Adrenal gland (tissue), 19 donors: ENCODE data around the gene OR13C5. TPM values are rescaled to one million over a fixed set of nuclear protein-coding genes. Genes with fewer than 3 reads are reported as not detected.
"Not testable (repeated sequence)": the region's sequence is repeated elsewhere in the genome, so short reads cannot be mapped to it uniquely, and the experiment has no call there.

Source experiments
- DNase-seq, 7 donors: peaks; one replicate each; pipeline ENCODE4 v3.0.0-alpha.2; 2019 to 2020
- H3K27ac ChIP-seq, 5 donors: fragments of 200-600 bp; sonication (generic) in 4 of 5; 1 replicate in 3 of 5; 2 replicates in 2 of 5; pipeline versions ENCODE4 v1.5.1 to v1.8.0; 2016 to 2020; ENCODE audit warnings: mild to moderate bottlenecking in 1 of 5
- H3K27me3 ChIP-seq: fragments of 200-600 bp; 2 replicates; pipeline ENCODE4 v1.8.0; 2021
- H3K36me3 ChIP-seq, 2 donors: fragments of 200-600 bp; replicated peaks in 1 of 2; 1 replicate in 1 of 2; 2 replicates in 1 of 2; pipeline versions ENCODE4 v1.5.1 to v1.8.0; 2018 to 2022
- H3K4me1 ChIP-seq, 2 donors: fragments of 200-600 bp; replicated peaks in 1 of 2; 1 replicate in 1 of 2; 2 replicates in 1 of 2; pipeline versions ENCODE4 v1.5.1 to v1.8.0; 2018 to 2021
- H3K4me3 ChIP-seq, 4 donors: fragments of 200-600 bp; sonication (generic) in 3 of 4; one replicate each; pipeline ENCODE4 v1.5.1; 2016 to 2018
- H3K9me3 ChIP-seq, 3 donors: fragments of 200-600 bp; sonication (generic) in 1 of 3; replicated peaks in 1 of 3; 1 replicate in 2 of 3; 2 replicates in 1 of 3; pipeline versions ENCODE4 v1.5.1 to v1.8.0; 2016 to 2021
- CTCF ChIP-seq, 6 experiments: fragments of 450-650 bp in 4 of 6; fragments of 200-600 bp in 2 of 6; sonication (generic) in 1 of 6; IDR thresholded peaks; 1 replicate in 5 of 6; 2 replicates in 1 of 6; pipeline versions ENCODE4 v1.5.1 to v1.8.0; 2016 to 2021; ENCODE audit warnings: antibody characterized with exemption in 6 of 6, mild to moderate bottlenecking in 2 of 6, moderate library complexity in 1 of 6
- POLR2A ChIP-seq, 2 donors: fragments of 450-650 bp; IDR thresholded peaks; one replicate each; pipeline ENCODE4 v1.6.1; 2017; ENCODE audit warnings: antibody characterized with exemption in 2 of 2, mild to moderate bottlenecking in 2 of 2, moderate library complexity in 1 of 2
- WGBS, 4 donors: extraction: QIAGEN DNeasy Blood & Tissue Kit in 2 of 4; methylation state at CpG; one replicate each; pipeline versions ENCODE4 v1.1.5 to v1.1.7; 2013 to 2017; 5-methylcytosine and 5-hydroxymethylcytosine counted together
- intact Hi-C, 2 donors: fragments of 100-400 bp; cut with DNase I; formaldehyde crosslinking; loops; one replicate each; pipeline versions ENCODE4 v1.14.1 to v1.15.0; 2022 to 2023
- long read RNA-seq, 10 donors: library from polyadenylated mRNA in 3 of 10; unstranded in 2 of 10; stranded (forward) in 1 of 10; transcript quantifications; one replicate each; pipeline ENCODE4 v2.0.0 and lab custom pipeline, GENCODE V29; 2021 to 2026
- polyA plus RNA-seq, 3 donors: library from polyadenylated mRNA; stranded (reverse); fragments of 200-250 nt in 2 of 3; fragments of 350-450 nt in 1 of 3; fragmentation: Illumina TruSeq in 1 of 3; extraction: RNeasy Lipid Tissue Mini Kit (QIAGEN cat#74804) in 1 of 3; gene quantifications; one replicate each; pipeline ENCODE4 v1.2.3, GENCODE V29; 2013 to 2014
- total RNA-seq, 9 donors: library from RNA; depleted of rRNA in 4 of 9; stranded (reverse); fragments of >200 nt in 4 of 9; fragments of 120-200 nt in 1 of 9; fragmentation: NEBNext Ultra II Directional in 1 of 9; extraction: Animal tissue kit (Norgen Biotek cat#: 25700) in 1 of 9; gene quantifications; one replicate each; pipeline versions ENCODE4 v1.1.0 to v1.2.4, GENCODE V29; 2013 to 2023
- donor health status: healthy with polysubstance abuse.
- donor health status: Bipolar disorder and iron deficiency.
- donor health status: DM: yes; HTN: yes; CAD: no.
- donor health status: DM: no; HTN: no; CAD: no.
- donor health status: DM: no; HTN: no; CAD: no.
- donor health status: DM: yes; HTN: yes; CAD: no.

The OR13C5 gene
- total RNA-seq (1 to 10 TPM in 1 of 9 donors, not detected in 8; 1.2 TPM), polyA plus RNA-seq (not detected)
- long read RNA-seq, donor 1, result 0 reads
- long read RNA-seq, donor 2, result 0 reads
- long read RNA-seq, donor 3, result 0 reads
- long read RNA-seq, donor 4, result 0 reads
- long read RNA-seq, donor 5, result 0 reads
- long read RNA-seq, donor 6, result 0 reads
- long read RNA-seq, donor 7, result 0 reads
- long read RNA-seq, donor 8, result 0 reads
- long read RNA-seq, donor 9, result 0 reads
- long read RNA-seq, donor 10, result 0 reads

- H3K36me3 ChIP-seq, DNase-seq, H3K4me3 ChIP-seq, H3K27ac ChIP-seq, intact Hi-C loops, H3K9me3 ChIP-seq, H3K27me3 ChIP-seq, H3K4me1 ChIP-seq: not testable (repeated sequence)
Measured at GRCh38 chr9:104599313-104599712, at the start of gene OR13C5. Gene OR13C5 (minus strand): TSS chr9:104599413. CDS start chr9:104599413, 0 bp downstream.

- no peak overlapping the region for H3K27ac ChIP-seq
Measured at GRCh38 chr9:104635456-104635855, 36.2 kb upstream of the OR13C5 start.

GRCh38 chr9:104633976-104634520 lies 34.8 kb upstream of the OR13C5 start:
- Histone ChIP-seq H3K27me3 (no peaks in the 10 kb centered on the region), H3K27ac (no peak overlapping the region), H3K4me3 (no peak overlapping the region), H3K9me3 (no peaks in the 10 kb centered on the region), H3K4me1 (no peaks in the 10 kb centered on the region), H3K36me3 (no peaks in the 10 kb centered on the region)
- intact Hi-C loops, result no loop called here
- WGBS, 4 donors, result 90 to 94% (median 94%) methylated on average over 11 to 30 of the region's 30 CpGs
- no peak for DNase-seq
- no peak for TF ChIP-seq POLR2A (IDR thresholded peaks at IDR 0.05)
- no peak for TF ChIP-seq CTCF (IDR thresholded peaks at IDR 0.05)

More at GRCh38 chr9:104635456-104635855, 36.2 kb upstream of the OR13C5 start:
- Histone ChIP-seq H3K36me3 (no peaks in the 10 kb centered on the region), H3K9me3 (no peaks in the 10 kb centered on the region), H3K27me3 (no peaks in the 10 kb centered on the region), H3K4me1 (no peaks in the 10 kb centered on the region), H3K4me3 (no peak overlapping the region)
- DNase-seq, result no peak
- intact Hi-C loops, result no loop called here
- TF ChIP-seq CTCF (IDR thresholded peaks at IDR 0.05) (no peak), POLR2A (IDR thresholded peaks at IDR 0.05) (no peak)

GRCh38 chr9:104625964-104626363 lies 26.8 kb upstream of the OR13C5 start:
- H3K27ac ChIP-seq, H3K4me1 ChIP-seq, intact Hi-C loops, H3K27me3 ChIP-seq, DNase-seq, H3K9me3 ChIP-seq, H3K36me3 ChIP-seq, H3K4me3 ChIP-seq: not testable (repeated sequence)

GRCh38 chr9:104618104-104618503 lies 18.9 kb upstream of the OR13C5 start, which contains the start of gene OR13C9:
Gene OR13C9 (minus strand): TSS chr9:104618204. CDS start chr9:104618204, 0 bp downstream.
- 67 to 76% (median 72%) methylated on average over 2 of the region's 2 CpGs for WGBS, 4 donors
- Histone ChIP-seq H3K9me3 (no peaks in the 10 kb centered on the region), H3K4me3 (no peak within 1 kb of the TSS), H3K27me3 (no peaks in the 10 kb centered on the region), H3K36me3 (no peaks in the 10 kb centered on the region), H3K27ac (no peak within 1 kb of the TSS), H3K4me1 (no peaks in the 10 kb centered on the region)
- intact Hi-C loops, result no loop called here
- TF ChIP-seq POLR2A (IDR thresholded peaks at IDR 0.05), result no peak
- DNase-seq, result no peak

GRCh38 chr9:104617418-104617817 lies 18.2 kb upstream of the OR13C5 start:
- no peak for TF ChIP-seq POLR2A (IDR thresholded peaks at IDR 0.05)
- TF ChIP-seq CTCF (IDR thresholded peaks at IDR 0.05), result no peak
- H3K4me3 ChIP-seq, result no peak overlapping the region
- no peaks in the 10 kb centered on the region for H3K4me1 ChIP-seq
- no peaks in the 10 kb centered on the region for H3K27me3 ChIP-seq
- H3K9me3 ChIP-seq, result no peaks in the 10 kb centered on the region
- no peak for DNase-seq
- H3K27ac ChIP-seq, result no peak overlapping the region
- H3K36me3 ChIP-seq, result no peaks in the 10 kb centered on the region
- intact Hi-C loops, result no loop called here
